Upper lobe of left lung (tissue), 4 donors: ENCODE data around the gene DUOX1.

ENCODE experiments used
- CTCF ChIP-seq, 6 experiments: fragments of 450-650 bp in 4 of 6; fragments of 200-600 bp in 2 of 6; sonication (generic) in 2 of 6; IDR thresholded peaks; one replicate each; pipeline ENCODE4 v1.5.1; 2016 to 2019; ENCODE audit warnings: antibody characterized with exemption in 6 of 6
- POLR2A ChIP-seq, 4 donors: fragments of 450-650 bp; IDR thresholded peaks; one replicate each; pipeline ENCODE4 v1.5.1; 2016 to 2017; ENCODE audit warnings: antibody characterized with exemption in 4 of 4, mild to moderate bottlenecking in 2 of 4
- POLR2AphosphoS5 ChIP-seq, 2 donors: sonication (generic); formaldehyde crosslinking; IDR thresholded peaks; one replicate each; pipeline ENCODE4 v1.5.1; 2017; ENCODE audit warnings: antibody characterized with exemption in 2 of 2

GRCh38 chr15:45146405-45146804, 16.6 kb downstream of the DUOX1 start:
- peak in 1 of 4 donors; percentile 35 for TF ChIP-seq POLR2A (IDR thresholded peaks at IDR 0.05)
- no peak for TF ChIP-seq CTCF (IDR thresholded peaks at IDR 0.05)
- TF ChIP-seq POLR2AphosphoS5 (IDR thresholded peaks at IDR 0.05) = peak; percentile 30 to 44
